DOHH2 (cell line): ENCODE results near the gene ROR2.

Experiments used
- H3F3A ChIP-seq: fragments of 200-600 bp; sonication (generic), shearing (Covaris generic); 2 replicates; pipeline ENCODE4 v1.6.0; 2016; ENCODE audit warnings: antibody characterized with exemption, mild to moderate bottlenecking; ENCODE audit not compliant: control insufficient read depth, insufficient read depth
- H3K27ac ChIP-seq: fragments of 200-600 bp; sonication (generic); 2 replicates; pipeline ENCODE4 v1.5.1; 2014; ENCODE audit warnings: low read depth, mild to moderate bottlenecking, low read length, moderate library complexity
- H3K27me3 ChIP-seq: fragments of 200-600 bp; sonication (generic); 2 replicates; pipeline ENCODE4 v1.6.1; 2014; ENCODE audit warnings: mild to moderate bottlenecking, low read length, mixed read lengths; ENCODE audit not compliant: control insufficient read depth
- H3K36me3 ChIP-seq: fragments of 200-600 bp; sonication (generic); 2 replicates; pipeline ENCODE4 v1.6.1; 2014; ENCODE audit warnings: mild to moderate bottlenecking, low read length, moderate library complexity, mixed read lengths; ENCODE audit not compliant: control insufficient read depth
- H3K4me1 ChIP-seq: fragments of 200-600 bp; sonication (generic); 2 replicates; pipeline ENCODE4 v1.6.1; 2014; ENCODE audit warnings: mild to moderate bottlenecking, low read length, mixed read lengths; ENCODE audit not compliant: control insufficient read depth
- H3K4me2 ChIP-seq: fragments of 200-600 bp; sonication (generic); 2 replicates; pipeline ENCODE4 v1.6.0; 2014; ENCODE audit warnings: mild to moderate bottlenecking, low read length, moderate library complexity
- H3K4me3 ChIP-seq: fragments of 200-600 bp; sonication (generic); 2 replicates; pipeline ENCODE4 v1.5.1; 2014; ENCODE audit warnings: mild to moderate bottlenecking, low read length, mixed read lengths
- H3K79me2 ChIP-seq: fragments of 200-600 bp; sonication (generic); 2 replicates; pipeline ENCODE4 v1.6.1; 2014; ENCODE audit warnings: mild to moderate bottlenecking, low read length, mixed read lengths; ENCODE audit not compliant: control insufficient read depth
- H3K9me2 ChIP-seq: fragments of 200-600 bp; sonication (generic); replicated peaks from 2 replicates; pipeline ENCODE4 v1.6.1; 2014; ENCODE audit warnings: mild to moderate bottlenecking, low read length, mixed read lengths; ENCODE audit not compliant: control insufficient read depth
- H3K9me3 ChIP-seq: fragments of 200-600 bp; sonication (generic); 2 replicates; pipeline ENCODE4 v1.6.1; 2014; ENCODE audit warnings: antibody characterized with exemption, low read length, mixed read lengths; ENCODE audit not compliant: control insufficient read depth, insufficient read depth
- H4K20me1 ChIP-seq: fragments of 200-600 bp; sonication (generic); 2 replicates; pipeline ENCODE4 v1.6.0; 2014; ENCODE audit warnings: low read depth, mild to moderate bottlenecking, antibody characterized with exemption, low read length, moderate library complexity; ENCODE audit not compliant: control insufficient read depth, insufficient read depth
- CTCF ChIP-seq: fragments of 200-600 bp; sonication (generic); IDR thresholded peaks from one replicate; pipeline ENCODE4 v1.5.1; 2014; ENCODE audit warnings: antibody characterized with exemption, mild to moderate bottlenecking, low read depth, low read length; ENCODE audit not compliant: poor library complexity, severe bottlenecking
- EZH2phosphoT487 ChIP-seq: fragments of 200-600 bp; sonication (generic); IDR thresholded peaks from 2 replicates; pipeline ENCODE4 v1.6.1; 2017; ENCODE audit warnings: borderline replicate concordance, mild to moderate bottlenecking, antibody characterized with exemption, low read length, moderate library complexity, mixed read lengths

ROR2 gene

DNA sequence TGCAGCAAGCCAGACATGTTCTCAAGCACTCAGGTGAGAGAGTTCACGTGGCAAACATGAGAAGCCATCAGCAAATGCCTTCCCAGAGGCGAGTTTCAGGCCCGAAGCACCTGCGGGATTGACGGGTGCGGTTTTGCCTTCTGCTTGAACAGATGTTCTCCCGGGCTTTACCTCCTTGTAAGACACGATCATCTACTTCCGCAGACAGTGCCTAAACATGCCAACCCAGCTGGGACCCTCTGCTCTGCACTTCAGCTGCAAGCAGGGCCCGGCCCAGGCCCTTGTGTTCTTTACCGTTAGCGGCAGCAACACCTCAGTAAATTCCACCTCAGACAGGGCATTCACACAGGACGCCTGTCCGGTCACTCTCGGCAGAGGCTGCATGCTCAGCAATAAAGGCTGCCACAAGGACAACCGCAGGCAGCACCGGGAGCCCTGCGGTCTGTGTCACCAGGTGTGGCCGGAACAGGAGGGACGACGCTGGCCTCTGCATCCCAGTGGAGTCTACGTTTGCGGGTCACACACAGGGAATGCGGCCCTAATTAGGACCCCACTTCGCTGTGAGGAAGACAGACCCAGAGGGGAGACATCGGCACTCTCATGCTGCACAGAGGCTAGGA, 139.6 kb downstream of the ROR2 start:
- no peaks in the 10 kb centered on the region for H3F3A ChIP-seq
- H3K79me2 ChIP-seq: no peaks in the 10 kb centered on the region
- no peak overlapping the region for H3K4me3 ChIP-seq
- H3K27me3 ChIP-seq: no peaks in the 10 kb centered on the region
- H3K4me2 ChIP-seq: no peak overlapping the region
- no peaks in the 10 kb centered on the region for H3K9me3 ChIP-seq
- TF ChIP-seq EZH2phosphoT487 (no peak), CTCF (no peak)
- H3K9me2 ChIP-seq: no peaks in the 10 kb centered on the region
- no peaks in the 10 kb centered on the region for H3K4me1 ChIP-seq
- no peak overlapping the region for H3K27ac ChIP-seq
- H4K20me1 ChIP-seq: no peaks in the 10 kb centered on the region
- no peaks in the 10 kb centered on the region for H3K36me3 ChIP-seq

GRCh38 chr9:91809581-91810285, 140.3 kb downstream of the ROR2 start:
- Histone ChIP-seq H3K4me2 (no peak overlapping the region), H3K27ac (no peak overlapping the region), H3F3A (no peaks in the 10 kb centered on the region), H3K27me3 (no peaks in the 10 kb centered on the region), H4K20me1 (no peaks in the 10 kb centered on the region), H3K79me2 (no peaks in the 10 kb centered on the region), H3K36me3 (no peaks in the 10 kb centered on the region), H3K9me2 (no peaks in the 10 kb centered on the region), H3K9me3 (no peaks in the 10 kb centered on the region), H3K4me1 (no peaks in the 10 kb centered on the region), H3K4me3 (no peak overlapping the region)
- TF ChIP-seq CTCF: no peak
- no peak for TF ChIP-seq EZH2phosphoT487

- no peaks in the 10 kb centered on the region for H3K36me3 ChIP-seq
- H3F3A ChIP-seq: no peaks in the 10 kb centered on the region
- no peak overlapping the region for H3K27ac ChIP-seq
- no peaks in the 10 kb centered on the region for H3K9me3 ChIP-seq
- no peak overlapping the region for H3K4me3 ChIP-seq
- H3K4me2 ChIP-seq: no peak overlapping the region
- no peaks in the 10 kb centered on the region for H3K4me1 ChIP-seq
- H3K27me3 ChIP-seq: no peaks in the 10 kb centered on the region
- TF ChIP-seq EZH2phosphoT487 (no peak), CTCF (no peak)
- no peaks in the 10 kb centered on the region for H3K9me2 ChIP-seq
- H4K20me1 ChIP-seq: no peaks in the 10 kb centered on the region
- no peaks in the 10 kb centered on the region for H3K79me2 ChIP-seq
Measured at GRCh38 chr9:91807643-91808246, 142.3 kb downstream of the ROR2 start.
